ENCODE measurements around the gene KLHL15. TPM values are rescaled to one million over a fixed set of nuclear protein-coding genes. Genes with fewer than 3 reads are reported as not detected.

Gene KLHL15
- total and polyA plus RNA-seq, 4 donors = 1.7 to 18.9 (median 3.9) TPM

- Histone ChIP-seq H3K27ac (ENCODE audit: low read depth in 1 of 2, low read length in 1 of 2) (no peak overlapping the region), H3K9ac (ENCODE audit: insufficient read depth in 1 of 2, low read length in 2 of 2) (no peak overlapping the region), H3K27me3 (ENCODE audit: control insufficient read depth in 3 of 3, insufficient read depth in 3 of 3, low read length in 2 of 3) (peaks cover 0 to 40% (median 14%) of the 10 kb centered on the region in 3 donors), H3K36me3 (ENCODE audit: control insufficient read depth in 4 of 4, insufficient read depth in 4 of 4, low read length in 4 of 4) (no peaks in the 10 kb centered on the region), H3K4me3 (no peak overlapping the region), H3K4me1 (ENCODE audit: control insufficient read depth in 5 of 5, insufficient read depth in 5 of 5, low read length in 5 of 5) (peaks cover 0 to 6% (median 0%) of the 10 kb centered on the region in 5 donors), H3K9me3 (ENCODE audit: control insufficient read depth in 4 of 4, insufficient read depth in 3 of 4, low read length in 3 of 4) (peaks cover 0 to 2% (median 0%) of the 10 kb centered on the region in 4 donors)
- 22 to 67% methylated on average over 1 of the region's 1 CpG for WGBS, 2 donors
- DNase-seq = peak in 2 of 3 donors; percentile 57 to 61
- no peak for ATAC-seq (ENCODE audit: insufficient read depth, low FRiP score)
- TF ChIP-seq CTCF (IDR thresholded peaks at IDR 0.05; ENCODE audit: control extremely low read depth, extremely low read depth) = no peak
Measured at GRCh38 chrX:23944234-23944633, 82.8 kb downstream of the KLHL15 start.

- 52 to 85% methylated on average over 1 of the region's 1 CpG for WGBS, 2 donors
- peaks cover 0 to 3% (median 0%) of the 10 kb centered on the region in 5 donors for H3K4me1 ChIP-seq (ENCODE audit: control insufficient read depth in 5 of 5, insufficient read depth in 5 of 5, low read length in 5 of 5)
- no peak overlapping the region for H3K27ac ChIP-seq (ENCODE audit: low read depth in 1 of 2, low read length in 1 of 2)
- no peaks in the 10 kb centered on the region for H3K9me3 ChIP-seq (ENCODE audit: control insufficient read depth in 4 of 4, insufficient read depth in 3 of 4, low read length in 3 of 4)
- no peak overlapping the region for H3K9ac ChIP-seq (ENCODE audit: insufficient read depth in 1 of 2, low read length in 2 of 2)
- ATAC-seq (ENCODE audit: insufficient read depth, low FRiP score) = no peak
- DNase-seq = peak in 1 of 3 donors; percentile 2
- no peak for TF ChIP-seq CTCF (IDR thresholded peaks at IDR 0.05; ENCODE audit: control extremely low read depth, extremely low read depth)
- H3K36me3 ChIP-seq (ENCODE audit: control insufficient read depth in 4 of 4, insufficient read depth in 4 of 4, low read length in 4 of 4) = no peaks in the 10 kb centered on the region
- H3K27me3 ChIP-seq (ENCODE audit: control insufficient read depth in 3 of 3, insufficient read depth in 3 of 3, low read length in 2 of 3) = peaks cover 0 to 38% (median 11%) of the 10 kb centered on the region in 3 donors
- H3K4me3 ChIP-seq = no peak overlapping the region
Measured at GRCh38 chrX:23939203-23939602, 87.8 kb downstream of the KLHL15 start.

- DNase-seq (peak in 2 of 3 donors; percentile 45 to 61), ATAC-seq (ENCODE audit: insufficient read depth, low FRiP score) (no peak)
- WGBS, 2 donors = 70 to 94% methylated on average over 1 of the region's 1 CpG
- TF ChIP-seq CTCF (IDR thresholded peaks at IDR 0.05; ENCODE audit: control extremely low read depth, extremely low read depth) = no peak
- Histone ChIP-seq H3K36me3 (ENCODE audit: control insufficient read depth in 4 of 4, insufficient read depth in 4 of 4, low read length in 4 of 4) (no peaks in the 10 kb centered on the region), H3K27me3 (ENCODE audit: control insufficient read depth in 3 of 3, insufficient read depth in 3 of 3, low read length in 2 of 3) (peaks cover 0 to 41% (median 14%) of the 10 kb centered on the region in 3 donors), H3K9ac (ENCODE audit: insufficient read depth in 1 of 2, low read length in 2 of 2) (no peak overlapping the region), H3K27ac (ENCODE audit: low read depth in 1 of 2, low read length in 1 of 2) (no peak overlapping the region), H3K4me1 (ENCODE audit: control insufficient read depth in 5 of 5, insufficient read depth in 5 of 5, low read length in 5 of 5) (no peaks in the 10 kb centered on the region), H3K9me3 (ENCODE audit: control insufficient read depth in 4 of 4, insufficient read depth in 3 of 4, low read length in 3 of 4) (no peaks in the 10 kb centered on the region), H3K4me3 (no peak overlapping the region)
Measured at GRCh38 chrX:23938690-23939089, 88.3 kb downstream of the KLHL15 start.

- DNase-seq (no peak), ATAC-seq (ENCODE audit: insufficient read depth, low FRiP score) (no peak)
- Histone ChIP-seq H3K27me3 (ENCODE audit: control insufficient read depth in 3 of 3, insufficient read depth in 3 of 3, low read length in 2 of 3) (peaks cover 0 to 40% (median 13%) of the 10 kb centered on the region in 3 donors), H3K27ac (ENCODE audit: low read depth in 1 of 2, low read length in 1 of 2) (no peak overlapping the region), H3K4me3 (no peak overlapping the region), H3K9ac (ENCODE audit: insufficient read depth in 1 of 2, low read length in 2 of 2) (no peak overlapping the region), H3K4me1 (ENCODE audit: control insufficient read depth in 5 of 5, insufficient read depth in 5 of 5, low read length in 5 of 5) (no peaks in the 10 kb centered on the region), H3K9me3 (ENCODE audit: control insufficient read depth in 4 of 4, insufficient read depth in 3 of 4, low read length in 3 of 4) (no peaks in the 10 kb centered on the region), H3K36me3 (ENCODE audit: control insufficient read depth in 4 of 4, insufficient read depth in 4 of 4, low read length in 4 of 4) (no peaks in the 10 kb centered on the region)
- no peak for TF ChIP-seq CTCF (IDR thresholded peaks at IDR 0.05; ENCODE audit: control extremely low read depth, extremely low read depth)
- WGBS, 2 donors = 80 to 88% methylated on average over 4 of the region's 4 CpGs
Measured at GRCh38 chrX:23937100-23937499, 89.9 kb downstream of the KLHL15 start.
